ENCODE data around the gene GLDN.

GLDN gene

GRCh38 chr15:51447855-51448621, 106.6 kb downstream of the GLDN start:
- no peak for TF ChIP-seq CTCF (IDR thresholded peaks at IDR 0.05; ENCODE audit: control insufficient read depth, extremely low read depth, insufficient read depth)
- H3K4me3 ChIP-seq (ENCODE audit: low read depth, low read length): no peak overlapping the region
- no peak for DNase-seq (ENCODE audit: low read depth)

GRCh38 chr15:51448622-51449399, 107.4 kb downstream of the GLDN start:
- H3K4me3 ChIP-seq (ENCODE audit: low read depth, low read length): no peak overlapping the region
- TF ChIP-seq CTCF (IDR thresholded peaks at IDR 0.05; ENCODE audit: control insufficient read depth, extremely low read depth, insufficient read depth): no peak
- DNase-seq (ENCODE audit: low read depth): no peak

GRCh38 chr15:51450001-51450400, 108.5 kb downstream of the GLDN start:
- no peak overlapping the region for H3K4me3 ChIP-seq (ENCODE audit: low read depth, low read length)
- no peak for DNase-seq (ENCODE audit: low read depth)
- TF ChIP-seq CTCF (IDR thresholded peaks at IDR 0.05; ENCODE audit: control insufficient read depth, extremely low read depth, insufficient read depth): no peak

Data from LNCaP clone FGC (cell line).